HepG2 (cell line): ENCODE measurements around the gene MYLK. TPM values are rescaled to one million over a fixed set of nuclear protein-coding genes. Genes with fewer than 3 reads are reported as not detected.
A peak's percentile ranks its signal among the peaks of the same experiment; 100 is the strongest.

Experiments
- EED ChIP-seq: sonication (generic); formaldehyde crosslinking; IDR thresholded peaks from 2 replicates; pipeline ENCODE4 v1.5.0; 2020; ENCODE audit warnings: mild to moderate bottlenecking, missing genetic modification reagents
- FOSL1 ChIP-seq: sonication (generic); formaldehyde crosslinking; IDR thresholded peaks from 2 replicates; pipeline ENCODE4 v1.9.0; 2021; ENCODE audit warnings: missing genetic modification reagents, borderline replicate concordance
- FOSL2 ChIP-seq: sonication (generic); formaldehyde crosslinking; IDR thresholded peaks from 2 replicates; pipeline ENCODE4 v1.4.0; 2020; ENCODE audit warnings: missing genetic modification reagents
- FOXK2 ChIP-seq: fragments of 450-650 bp; IDR thresholded peaks from 2 replicates; pipeline ENCODE4 v1.6.1; 2016
- FOXP1 ChIP-seq, 2 experiments: fragments of 450-650 bp in 1 of 2; IDR thresholded peaks; 2 replicates each; pipeline ENCODE4 v1.6.1; 2017 to 2018; ENCODE audit warnings: antibody characterized with exemption in 1 of 2
- HNF4A ChIP-seq: sonication (generic); formaldehyde crosslinking; IDR thresholded peaks from 2 replicates; pipeline ENCODE4 v1.4.0; 2020; ENCODE audit warnings: missing genetic modification reagents
- HNRNPH1 ChIP-seq: fragments of 200-400 bp; formaldehyde crosslinking; optimal IDR thresholded peaks from 2 replicates; pipeline ENCODE3; 2017; ENCODE audit warnings: mild to moderate bottlenecking, low read depth, low read length
- POLR2AphosphoS5 ChIP-seq: IDR thresholded peaks from 2 replicates; pipeline ENCODE4 v1.6.1; 2012; ENCODE audit warnings: low read depth, low read length
- SOX6 ChIP-seq, 2 experiments: fragments of 450-650 bp in 1 of 2; sonication (generic) in 1 of 2; formaldehyde crosslinking in 1 of 2; IDR thresholded peaks; 2 replicates each; pipeline versions ENCODE4 v1.4.0 to v1.6.1; 2017 to 2020; ENCODE audit warnings: antibody characterized with exemption in 1 of 2, mild to moderate bottlenecking in 1 of 2, missing genetic modification reagents in 1 of 2
- TBX3 ChIP-seq: fragments of 450-650 bp; IDR thresholded peaks from 2 replicates; pipeline ENCODE4 v1.6.1; 2017; ENCODE audit warnings: antibody characterized with exemption, mild to moderate bottlenecking, inconsistent platforms, borderline replicate concordance
- TCF12 ChIP-seq, 2 experiments: fragments of 450-650 bp in 1 of 2; sonication (generic) in 1 of 2; formaldehyde crosslinking in 1 of 2; IDR thresholded peaks; 2 replicates each; pipeline versions ENCODE4 v1.6.1 to v1.8.0; 2017 to 2022; ENCODE audit warnings: antibody characterized with exemption in 1 of 2, mild to moderate bottlenecking in 1 of 2, missing genetic modification reagents in 1 of 2, moderate library complexity in 1 of 2
- ZBTB38 ChIP-seq: sonication (generic); formaldehyde crosslinking; IDR thresholded peaks from 2 replicates; pipeline ENCODE4 v1.5.1; 2020; ENCODE audit warnings: mild to moderate bottlenecking, missing genetic modification reagents
- ZNF207 ChIP-seq: fragments of 450-650 bp; IDR thresholded peaks from 2 replicates; pipeline ENCODE4 v1.6.1; 2016; ENCODE audit warnings: antibody characterized with exemption, borderline replicate concordance
- ZNF468 ChIP-seq: sonication (generic); formaldehyde crosslinking; IDR thresholded peaks from 2 replicates; pipeline ENCODE4 v1.8.0; 2022; ENCODE audit warnings: mild to moderate bottlenecking, moderate library complexity, missing genetic modification reagents
- polyA plus RNA-seq, 8 experiments: library from polyadenylated mRNA; depleted of rRNA in 3 of 8; stranded (reverse) in 7 of 8; unstranded in 1 of 8; fragments of >200 nt; fragmentation: Illumina TruSeq in 4 of 8; extraction: Trizol in 4 of 8; gene quantifications; 2 replicates each; pipeline versions ENCODE4 v1.2.1 to v1.2.3, GENCODE V29; 2011 to 2016; ENCODE audit warnings: low read depth in 4 of 8, missing spikeins in 1 of 8, mixed read lengths in 1 of 8; ENCODE audit not compliant: insufficient read depth in 1 of 8
- total RNA-seq, 5 experiments: library from RNA; depleted of rRNA; stranded (reverse); fragments of >200 nt; fragmentation: Illumina TruSeq; extraction: Trizol; gene quantifications; 2 replicates each; pipeline ENCODE4 v1.2.3, GENCODE V29; 2016; ENCODE audit warnings: low read depth in 1 of 5
- TF ChIP-seq, protein P1 (sequence below): sonication (generic); formaldehyde crosslinking; IDR thresholded peaks from 2 replicates; pipeline ENCODE4 v1.5.1; 2020; ENCODE audit warnings: mild to moderate bottlenecking, missing genetic modification reagents, borderline replicate concordance
- TF ChIP-seq, protein P2 (sequence below): sonication (generic); formaldehyde crosslinking; IDR thresholded peaks from 2 replicates; pipeline ENCODE4 v1.4.0; 2020; ENCODE audit warnings: missing genetic modification reagents
- TF ChIP-seq, protein P3 (sequence below): sonication (generic); formaldehyde crosslinking; IDR thresholded peaks from 2 replicates; pipeline ENCODE4 v1.4.0; 2020; ENCODE audit warnings: low read depth, missing genetic modification reagents

The MYLK gene
- total and polyA plus RNA-seq, 2 of the 13 experiments (the other 11 are each of a cell fraction or from before 2014, with no cell fraction given): 10.6 to 34.9 TPM

- TF ChIP-seq, protein P1, sequence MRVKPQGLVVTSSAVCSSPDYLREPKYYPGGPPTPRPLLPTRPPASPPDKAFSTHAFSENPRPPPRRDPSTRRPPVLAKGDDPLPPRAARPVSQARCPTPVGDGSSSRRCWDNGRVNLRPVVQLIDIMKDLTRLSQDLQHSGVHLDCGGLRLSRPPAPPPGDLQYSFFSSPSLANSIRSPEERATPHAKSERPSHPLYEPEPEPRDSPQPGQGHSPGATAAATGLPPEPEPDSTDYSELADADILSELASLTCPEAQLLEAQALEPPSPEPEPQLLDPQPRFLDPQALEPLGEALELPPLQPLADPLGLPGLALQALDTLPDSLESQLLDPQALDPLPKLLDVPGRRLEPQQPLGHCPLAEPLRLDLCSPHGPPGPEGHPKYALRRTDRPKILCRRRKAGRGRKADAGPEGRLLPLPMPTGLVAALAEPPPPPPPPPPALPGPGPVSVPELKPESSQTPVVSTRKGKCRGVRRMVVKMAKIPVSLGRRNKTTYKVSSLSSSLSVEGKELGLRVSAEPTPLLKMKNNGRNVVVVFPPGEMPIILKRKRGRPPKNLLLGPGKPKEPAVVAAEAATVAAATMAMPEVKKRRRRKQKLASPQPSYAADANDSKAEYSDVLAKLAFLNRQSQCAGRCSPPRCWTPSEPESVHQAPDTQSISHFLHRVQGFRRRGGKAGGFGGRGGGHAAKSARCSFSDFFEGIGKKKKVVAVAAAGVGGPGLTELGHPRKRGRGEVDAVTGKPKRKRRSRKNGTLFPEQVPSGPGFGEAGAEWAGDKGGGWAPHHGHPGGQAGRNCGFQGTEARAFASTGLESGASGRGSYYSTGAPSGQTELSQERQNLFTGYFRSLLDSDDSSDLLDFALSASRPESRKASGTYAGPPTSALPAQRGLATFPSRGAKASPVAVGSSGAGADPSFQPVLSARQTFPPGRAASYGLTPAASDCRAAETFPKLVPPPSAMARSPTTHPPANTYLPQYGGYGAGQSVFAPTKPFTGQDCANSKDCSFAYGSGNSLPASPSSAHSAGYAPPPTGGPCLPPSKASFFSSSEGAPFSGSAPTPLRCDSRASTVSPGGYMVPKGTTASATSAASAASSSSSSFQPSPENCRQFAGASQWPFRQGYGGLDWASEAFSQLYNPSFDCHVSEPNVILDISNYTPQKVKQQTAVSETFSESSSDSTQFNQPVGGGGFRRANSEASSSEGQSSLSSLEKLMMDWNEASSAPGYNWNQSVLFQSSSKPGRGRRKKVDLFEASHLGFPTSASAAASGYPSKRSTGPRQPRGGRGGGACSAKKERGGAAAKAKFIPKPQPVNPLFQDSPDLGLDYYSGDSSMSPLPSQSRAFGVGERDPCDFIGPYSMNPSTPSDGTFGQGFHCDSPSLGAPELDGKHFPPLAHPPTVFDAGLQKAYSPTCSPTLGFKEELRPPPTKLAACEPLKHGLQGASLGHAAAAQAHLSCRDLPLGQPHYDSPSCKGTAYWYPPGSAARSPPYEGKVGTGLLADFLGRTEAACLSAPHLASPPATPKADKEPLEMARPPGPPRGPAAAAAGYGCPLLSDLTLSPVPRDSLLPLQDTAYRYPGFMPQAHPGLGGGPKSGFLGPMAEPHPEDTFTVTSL (CRISPR knock-in tag): peak; percentile 26; the same call in 1 of the 2 replicates
- TF ChIP-seq FOSL2 (CRISPR knock-in tag) (peak; percentile 38; the same call in 1 of the 2 replicates), FOSL1 (no peak), HNRNPH1 (no peak), ZBTB38 (CRISPR knock-in tag) (0 out of 2 replicates have a peak, but pooled peaks have one; percentile 42), ZNF468 (CRISPR knock-in tag) (no peak), TBX3 (no peak), TCF12 (IDR thresholded peaks at IDR 0.05) (no peak), TCF12 (CRISPR knock-in tag; IDR thresholded peaks at IDR 0.05) (no peak), SOX6 (IDR thresholded peaks at IDR 0.05) (no peak), SOX6 (CRISPR knock-in tag; IDR thresholded peaks at IDR 0.05) (peak; percentile 69), POLR2AphosphoS5 (peak; percentile 63), FOXP1 (IDR thresholded peaks at IDR 0.05) (no peak), FOXP1 (CRISPR knock-in tag; IDR thresholded peaks at IDR 0.05) (no peak), HNF4A (CRISPR knock-in tag) (peak; percentile 88), ZNF207 (no peak), EED (CRISPR knock-in tag) (no peak; the same call in 1 of the 2 replicates), FOXK2 (no peak)
- TF ChIP-seq, protein P2, sequence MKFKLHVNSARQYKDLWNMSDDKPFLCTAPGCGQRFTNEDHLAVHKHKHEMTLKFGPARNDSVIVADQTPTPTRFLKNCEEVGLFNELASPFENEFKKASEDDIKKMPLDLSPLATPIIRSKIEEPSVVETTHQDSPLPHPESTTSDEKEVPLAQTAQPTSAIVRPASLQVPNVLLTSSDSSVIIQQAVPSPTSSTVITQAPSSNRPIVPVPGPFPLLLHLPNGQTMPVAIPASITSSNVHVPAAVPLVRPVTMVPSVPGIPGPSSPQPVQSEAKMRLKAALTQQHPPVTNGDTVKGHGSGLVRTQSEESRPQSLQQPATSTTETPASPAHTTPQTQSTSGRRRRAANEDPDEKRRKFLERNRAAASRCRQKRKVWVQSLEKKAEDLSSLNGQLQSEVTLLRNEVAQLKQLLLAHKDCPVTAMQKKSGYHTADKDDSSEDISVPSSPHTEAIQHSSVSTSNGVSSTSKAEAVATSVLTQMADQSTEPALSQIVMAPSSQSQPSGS (CRISPR knock-in tag): no peak
- TF ChIP-seq, protein P3, sequence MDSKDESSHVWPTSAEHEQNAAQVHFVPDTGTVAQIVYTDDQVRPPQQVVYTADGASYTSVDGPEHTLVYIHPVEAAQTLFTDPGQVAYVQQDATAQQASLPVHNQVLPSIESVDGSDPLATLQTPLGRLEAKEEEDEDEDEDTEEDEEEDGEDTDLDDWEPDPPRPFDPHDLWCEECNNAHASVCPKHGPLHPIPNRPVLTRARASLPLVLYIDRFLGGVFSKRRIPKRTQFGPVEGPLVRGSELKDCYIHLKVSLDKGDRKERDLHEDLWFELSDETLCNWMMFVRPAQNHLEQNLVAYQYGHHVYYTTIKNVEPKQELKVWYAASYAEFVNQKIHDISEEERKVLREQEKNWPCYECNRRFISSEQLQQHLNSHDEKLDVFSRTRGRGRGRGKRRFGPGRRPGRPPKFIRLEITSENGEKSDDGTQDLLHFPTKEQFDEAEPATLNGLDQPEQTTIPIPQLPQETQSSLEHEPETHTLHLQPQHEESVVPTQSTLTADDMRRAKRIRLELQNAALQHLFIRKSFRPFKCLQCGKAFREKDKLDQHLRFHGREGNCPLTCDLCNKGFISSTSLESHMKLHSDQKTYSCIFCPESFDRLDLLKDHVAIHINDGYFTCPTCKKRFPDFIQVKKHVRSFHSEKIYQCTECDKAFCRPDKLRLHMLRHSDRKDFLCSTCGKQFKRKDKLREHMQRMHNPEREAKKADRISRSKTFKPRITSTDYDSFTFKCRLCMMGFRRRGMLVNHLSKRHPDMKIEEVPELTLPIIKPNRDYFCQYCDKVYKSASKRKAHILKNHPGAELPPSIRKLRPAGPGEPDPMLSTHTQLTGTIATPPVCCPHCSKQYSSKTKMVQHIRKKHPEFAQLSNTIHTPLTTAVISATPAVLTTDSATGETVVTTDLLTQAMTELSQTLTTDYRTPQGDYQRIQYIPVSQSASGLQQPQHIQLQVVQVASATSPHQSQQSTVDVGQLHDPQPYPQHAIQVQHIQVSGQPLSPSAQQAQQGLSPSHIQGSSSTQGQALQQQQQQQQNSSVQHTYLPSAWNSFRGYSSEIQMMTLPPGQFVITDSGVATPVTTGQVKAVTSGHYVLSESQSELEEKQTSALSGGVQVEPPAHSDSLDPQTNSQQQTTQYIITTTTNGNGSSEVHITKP: peak; percentile 52; the same call in 1 of the 2 replicates
These were observed 84.4 kb downstream of the MYLK start (continued) for GRCh38 chr3:123799544-123800361.
